ENCODE data around the gene POLE2.
A peak's percentile ranks its signal among the peaks of the same experiment; 100 is the strongest.
"Not testable (repeated sequence)": the region's sequence is repeated elsewhere in the genome, so short reads cannot be mapped to it uniquely, and the experiment has no call there.

POLE2 gene

GRCh38 chr14:49687942-49688700 lies at the start of gene POLE2:
Gene POLE2 (minus strand): TSS chr14:49688214. CDS start chr14:49688203, 11 bp downstream.
- peak; percentile 88 for DNase-seq

GRCh38 chr14:49735669-49736068 lies 47.7 kb upstream of the POLE2 start:
- not testable (repeated sequence) for DNase-seq

GRCh38 chr14:49733836-49734235 lies 45.8 kb upstream of the POLE2 start:
- no peak for DNase-seq

- DNase-seq, result no peak
Measured at GRCh38 chr14:49732896-49733295, 44.9 kb upstream of the POLE2 start.

- DNase-seq, result no peak
Measured at GRCh38 chr14:49727171-49727570, 39.2 kb upstream of the POLE2 start.

GRCh38 chr14:49721733-49722435 lies 33.9 kb upstream of the POLE2 start:
- DNase-seq, result not testable (repeated sequence)

- no peak for DNase-seq
Measured at GRCh38 chr14:49720744-49721143, 32.7 kb upstream of the POLE2 start.

GRCh38 chr14:49710993-49711392 lies 23.0 kb upstream of the POLE2 start:
- DNase-seq, result not testable (repeated sequence)

- DNase-seq, result not testable (repeated sequence)
Measured at GRCh38 chr14:49704471-49704870, 16.5 kb upstream of the POLE2 start.

- DNase-seq, result no peak
Measured at GRCh38 chr14:49703965-49704364, 16.0 kb upstream of the POLE2 start.

GRCh38 chr14:49702725-49703124 lies 14.7 kb upstream of the POLE2 start:
- DNase-seq, result no peak

- DNase-seq, result not testable (repeated sequence)
Measured at GRCh38 chr14:49693735-49694124, 5.7 kb upstream of the POLE2 start.

GRCh38 chr14:49692811-49693734 lies 5.1 kb upstream of the POLE2 start, which contains the start of gene KLHDC1:
Gene KLHDC1 (plus strand): TSS chr14:49693120. CDS start chr14:49693195, 75 bp downstream.
- DNase-seq, result peak; percentile 80

- DNase-seq, result no peak
Measured at GRCh38 chr14:49692193-49692757, 4.3 kb upstream of the POLE2 start.

GRCh38 chr14:49691031-49691430 lies 3.0 kb upstream of the POLE2 start:
- no peak for DNase-seq

- no peak for DNase-seq
Measured at GRCh38 chr14:49688701-49689030, 652 bp upstream of the POLE2 start.

GRCh38 chr14:49686425-49686824 lies 1.6 kb downstream of the POLE2 start:
- no peak for DNase-seq

- no peak for DNase-seq
Measured at GRCh38 chr14:49679271-49679670, 8.7 kb downstream of the POLE2 start.

- DNase-seq, result no peak
Measured at GRCh38 chr14:49677643-49678042, 10.4 kb downstream of the POLE2 start.

GRCh38 chr14:49673586-49673985 lies 14.4 kb downstream of the POLE2 start:
- no peak for DNase-seq

GRCh38 chr14:49670475-49670874 lies 17.5 kb downstream of the POLE2 start:
- DNase-seq, result no peak

GRCh38 chr14:49659526-49660455 lies 28.2 kb downstream of the POLE2 start:
- DNase-seq, result no peak

Data from islet precursor cell (in vitro differentiated cells).